ENCODE data around the gene FAM156A. TPM values are rescaled to one million over a fixed set of nuclear protein-coding genes. Genes with fewer than 3 reads are reported as not detected.

Gene FAM156A
- total RNA-seq, 1 donor from 2014 or later, result 27.8 TPM

GRCh38 chrX:52995987-52996331 lies 37.6 kb upstream of the FAM156A start:
- H3K79me2 ChIP-seq (ENCODE audit: low read depth), result peaks cover 17% of the 10 kb centered on the region
- H4K20me1 ChIP-seq (ENCODE audit: low read depth), result no peaks in the 10 kb centered on the region
- H3K27me3 ChIP-seq, result no peaks in the 10 kb centered on the region
- Mint-ChIP-seq H3K36me3 (no peaks in the 10 kb centered on the region), H3K4me3 (peak overlapping the region; percentile 97), H3K9me3 (peaks cover 14% of the 10 kb centered on the region), H3K27me3 (ENCODE audit: insufficient read depth, low read depth) (peaks cover 4% of the 10 kb centered on the region), H3K27ac (peak overlapping the region; percentile 100), H3K4me1 (peaks cover 12% of the 10 kb centered on the region)
- H3K4me1 ChIP-seq, result no peaks in the 10 kb centered on the region
- TF ChIP-seq EZH2phosphoT487 (IDR thresholded peaks at IDR 0.05), result no peak
- no peak for TF ChIP-seq EZH2 (IDR thresholded peaks at IDR 0.05)
- TF ChIP-seq CTCF (IDR thresholded peaks at IDR 0.05), result no peak
- peak overlapping the region; percentile 68 for H3K4me3 ChIP-seq
- no peaks in the 10 kb centered on the region for H3K9me3 ChIP-seq (ENCODE audit: low read depth)
- DNase-seq (ENCODE audit: low spot score), result no peak
- H3K27ac ChIP-seq, result no peak overlapping the region
- no peak overlapping the region for H2AFZ ChIP-seq (replicated peaks)
- no peaks in the 10 kb centered on the region for H3K36me3 ChIP-seq
- peak overlapping the region; percentile 50 for H3K4me2 ChIP-seq
- no peak overlapping the region for H3K9ac ChIP-seq
- H3F3A ChIP-seq (ENCODE audit: low read depth), result no peaks in the 10 kb centered on the region

DNA sequence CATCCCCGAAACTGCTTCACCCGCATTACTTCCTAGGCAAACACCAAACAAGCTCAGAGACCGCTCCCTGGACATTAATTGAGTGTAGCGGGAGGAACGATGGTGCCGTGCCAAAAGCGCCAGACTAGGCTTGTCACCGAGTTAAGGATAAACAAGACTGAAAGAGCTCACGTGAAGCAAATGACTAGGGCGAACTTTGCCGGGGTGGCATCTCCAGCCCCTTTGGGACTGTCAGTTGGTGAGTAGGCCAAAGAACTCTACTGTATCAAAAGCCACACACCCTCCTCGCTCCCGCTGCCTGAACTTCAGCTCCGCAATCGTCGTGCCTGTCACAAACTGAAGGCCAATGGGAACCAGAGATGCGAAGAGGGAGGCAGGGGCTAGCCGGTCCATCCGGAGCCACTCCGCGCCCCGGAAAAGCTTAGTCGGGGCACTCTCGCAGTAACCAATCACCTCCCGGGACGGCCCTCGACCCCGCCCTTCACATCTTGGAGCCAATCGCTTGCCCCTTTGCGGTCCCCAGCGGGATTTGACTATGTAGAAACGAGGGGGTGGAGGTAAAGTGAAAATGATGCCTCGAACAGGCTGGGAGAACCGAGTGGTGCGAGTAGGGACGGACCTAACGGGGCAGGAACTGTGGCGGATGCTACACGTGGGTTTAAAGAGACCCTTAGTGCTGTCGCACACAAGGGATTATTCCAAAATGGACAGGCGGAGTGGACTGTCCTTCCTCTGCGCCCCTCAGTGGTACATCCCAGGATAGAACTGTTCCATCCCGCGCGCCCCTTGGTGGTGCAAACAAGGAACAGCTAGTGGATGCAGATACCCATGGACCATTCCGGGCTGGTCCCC lies 37.0 kb upstream of the FAM156A start:
- Histone ChIP-seq H3K9me3 (ENCODE audit: low read depth) (no peaks in the 10 kb centered on the region), H3K27me3 (no peaks in the 10 kb centered on the region), H3K4me1 (no peaks in the 10 kb centered on the region), H2AFZ (replicated peaks) (peak overlapping the region; percentile 92), H4K20me1 (ENCODE audit: low read depth) (no peaks in the 10 kb centered on the region), H3K27ac (peak overlapping the region; percentile 85), H3K9ac (peak overlapping the region; percentile 95), H3K4me2 (peak overlapping the region; percentile 81), H3K79me2 (ENCODE audit: low read depth) (peaks cover 17% of the 10 kb centered on the region), H3K4me3 (peak overlapping the region; percentile 68), H3F3A (ENCODE audit: low read depth) (no peaks in the 10 kb centered on the region), H3K36me3 (no peaks in the 10 kb centered on the region)
- Mint-ChIP-seq H3K27me3 (ENCODE audit: insufficient read depth, low read depth) (peaks cover 4% of the 10 kb centered on the region), H3K27ac (peak overlapping the region; percentile 100), H3K4me3 (peak overlapping the region; percentile 97), H3K36me3 (no peaks in the 10 kb centered on the region), H3K9me3 (peaks cover 15% of the 10 kb centered on the region), H3K4me1 (peaks cover 12% of the 10 kb centered on the region)
- TF ChIP-seq EZH2 (IDR thresholded peaks at IDR 0.05), result no peak
- peak; percentile 59 for TF ChIP-seq CTCF (IDR thresholded peaks at IDR 0.05)
- peak; percentile 95 for DNase-seq (ENCODE audit: low spot score)

DNA sequence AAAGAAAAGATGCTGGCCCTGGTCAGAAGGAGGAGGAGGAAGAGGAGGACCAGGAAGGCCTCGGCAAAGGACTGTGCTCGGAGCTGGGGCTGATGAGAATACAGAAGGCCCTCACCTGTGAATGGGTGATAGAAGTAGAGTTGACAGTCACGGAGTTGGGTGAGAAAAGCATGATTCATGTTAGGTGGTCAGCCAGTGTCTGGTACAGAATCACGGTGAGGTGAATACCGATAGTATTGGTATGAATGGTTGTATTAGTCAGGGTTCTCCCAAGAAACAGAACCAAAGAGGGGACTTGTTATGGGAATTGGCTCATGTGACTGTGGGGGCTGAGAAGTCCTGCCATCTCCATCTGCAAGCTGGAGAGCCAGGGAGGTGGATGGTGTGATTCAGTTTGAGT lies 32.5 kb upstream of the FAM156A start:
- no peaks in the 10 kb centered on the region for H3K36me3 ChIP-seq
- no peaks in the 10 kb centered on the region for H4K20me1 ChIP-seq (ENCODE audit: low read depth)
- no peaks in the 10 kb centered on the region for H3F3A ChIP-seq (ENCODE audit: low read depth)
- no peak for DNase-seq (ENCODE audit: low spot score)
- H3K4me3 Mint-ChIP-seq, result no peak overlapping the region
- no peaks in the 10 kb centered on the region for H3K27me3 ChIP-seq
- peaks cover 11% of the 10 kb centered on the region for H3K4me1 Mint-ChIP-seq
- TF ChIP-seq EZH2 (IDR thresholded peaks at IDR 0.05) (no peak), CTCF (IDR thresholded peaks at IDR 0.05) (no peak), EZH2phosphoT487 (IDR thresholded peaks at IDR 0.05) (no peak)
- no peak overlapping the region for H3K4me3 ChIP-seq
- no peaks in the 10 kb centered on the region for H3K36me3 Mint-ChIP-seq
- H3K9me3 ChIP-seq (ENCODE audit: low read depth), result no peaks in the 10 kb centered on the region
- H2AFZ ChIP-seq (replicated peaks), result no peak overlapping the region
- H3K9me3 Mint-ChIP-seq, result peaks cover 13% of the 10 kb centered on the region
- no peak overlapping the region for H3K27ac Mint-ChIP-seq
- H3K79me2 ChIP-seq (ENCODE audit: low read depth), result peaks cover 24% of the 10 kb centered on the region
- peaks cover 2% of the 10 kb centered on the region for H3K27me3 Mint-ChIP-seq (ENCODE audit: insufficient read depth, low read depth)
- H3K4me2 ChIP-seq, result no peak overlapping the region
- H3K4me1 ChIP-seq, result no peaks in the 10 kb centered on the region
- H3K9ac ChIP-seq, result no peak overlapping the region
- H3K27ac ChIP-seq, result no peak overlapping the region

All from neural progenitor cell (in vitro differentiated cells).